ENCODE data around the gene CDR2. TPM values are rescaled to one million over a fixed set of nuclear protein-coding genes. Genes with fewer than 3 reads are reported as not detected.

CDR2 gene
- total and polyA plus RNA-seq, 2 of the 13 experiments (the other 11 are each of a cell fraction or from before 2014, with no cell fraction given), result 59.0 to 78.9 TPM

DNA sequence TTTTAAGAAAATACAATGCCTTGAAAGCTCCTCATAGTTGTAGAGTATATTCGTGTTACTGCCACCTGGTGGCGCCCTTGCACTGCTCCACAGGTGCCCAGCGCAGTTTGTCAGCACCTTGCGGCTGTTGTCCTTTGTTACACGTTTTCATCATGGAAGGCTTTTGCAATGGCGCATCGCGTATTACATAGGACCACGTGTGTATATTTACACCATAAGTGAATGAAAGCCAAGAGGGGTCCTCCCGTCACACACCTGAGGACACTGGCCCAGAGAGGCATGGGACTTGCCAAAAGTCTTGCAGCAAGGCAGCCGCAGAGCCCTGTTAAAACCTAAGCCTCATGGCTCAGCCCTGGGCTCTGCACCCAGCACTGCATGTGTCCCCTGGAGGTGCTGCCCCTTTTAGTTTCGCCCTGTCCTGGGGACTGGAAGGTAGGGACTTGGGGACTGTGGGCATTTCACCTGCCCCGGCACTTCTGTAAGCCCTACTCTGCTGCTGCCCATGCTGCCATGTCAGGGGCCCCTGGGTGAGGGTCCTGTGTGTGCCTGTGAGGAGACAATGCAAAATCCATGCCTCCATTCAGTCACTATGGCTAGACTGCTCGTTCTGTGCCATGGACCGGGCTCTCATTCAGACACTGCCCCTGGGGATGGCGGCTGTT lies 52.9 kb downstream of the CDR2 start (continued):
- TF ChIP-seq TSC22D2 (CRISPR knock-in tag; IDR thresholded peaks at IDR 0.05; ENCODE audit: borderline replicate concordance) (peak; percentile 62; the same call in 1 of the 2 replicates), GABPB1 (CRISPR knock-in tag; IDR thresholded peaks at IDR 0.05) (no peak), KDM4B (CRISPR knock-in tag; IDR thresholded peaks at IDR 0.05) (0 out of 2 replicates have a peak, but pooled peaks have one; percentile 11), GZF1 (CRISPR knock-in tag; IDR thresholded peaks at IDR 0.05) (no peak), RBAK (CRISPR knock-in tag; IDR thresholded peaks at IDR 0.05) (peak; percentile 47; the same call in 1 of the 2 replicates), MIER2 (CRISPR knock-in tag; IDR thresholded peaks at IDR 0.05) (no peak), KMT2B (CRISPR knock-in tag; IDR thresholded peaks at IDR 0.05) (no peak), ZNF629 (CRISPR knock-in tag; conservative IDR thresholded peaks at IDR 0.05) (no peak), RARA (CRISPR knock-in tag; IDR thresholded peaks at IDR 0.05) (0 out of 2 replicates have a peak, but pooled peaks have one; percentile 12), SRSF1 (optimal IDR thresholded peaks at IDR 0.05; ENCODE audit: low read depth, low read length) (peak; percentile 61), SOX13 (IDR thresholded peaks at IDR 0.05) (no peak), SOX13 (CRISPR knock-in tag; conservative IDR thresholded peaks at IDR 0.05 in 1 of 2, IDR thresholded peaks at IDR 0.05 in 1 of 2) (peak in 1 of 2 experiments; percentile 28; a peak in 1 of 4 replicates), ZNF260 (CRISPR knock-in tag; IDR thresholded peaks at IDR 0.05; ENCODE audit: borderline replicate concordance, low read depth) (no peak), ZNF280B (CRISPR knock-in tag; IDR thresholded peaks at IDR 0.05; ENCODE audit: borderline replicate concordance) (peak; percentile 88), ZNF496 (CRISPR knock-in tag; IDR thresholded peaks at IDR 0.05; ENCODE audit: insufficient replicate concordance) (no peak), ZBTB38 (CRISPR knock-in tag; IDR thresholded peaks at IDR 0.05) (0 out of 2 replicates have a peak, but pooled peaks have one; percentile 54), ZMYM3 (CRISPR knock-in tag; IDR thresholded peaks at IDR 0.05) (peak; percentile 42; the same call in 1 of the 2 replicates), ZFP36L2 (CRISPR knock-in tag; IDR thresholded peaks at IDR 0.05) (no peak), RFXAP (CRISPR knock-in tag; IDR thresholded peaks at IDR 0.05; ENCODE audit: borderline replicate concordance) (no peak), GATAD2A (CRISPR knock-in tag; IDR thresholded peaks at IDR 0.05) (peak; percentile 43; the same call in 1 of the 2 replicates), TEAD2 (CRISPR knock-in tag; IDR thresholded peaks at IDR 0.05) (no peak), HOXA5 (CRISPR knock-in tag; IDR thresholded peaks at IDR 0.05) (0 out of 2 replicates have a peak, but pooled peaks have one; percentile 56)
- TF ChIP-seq, protein P1, sequence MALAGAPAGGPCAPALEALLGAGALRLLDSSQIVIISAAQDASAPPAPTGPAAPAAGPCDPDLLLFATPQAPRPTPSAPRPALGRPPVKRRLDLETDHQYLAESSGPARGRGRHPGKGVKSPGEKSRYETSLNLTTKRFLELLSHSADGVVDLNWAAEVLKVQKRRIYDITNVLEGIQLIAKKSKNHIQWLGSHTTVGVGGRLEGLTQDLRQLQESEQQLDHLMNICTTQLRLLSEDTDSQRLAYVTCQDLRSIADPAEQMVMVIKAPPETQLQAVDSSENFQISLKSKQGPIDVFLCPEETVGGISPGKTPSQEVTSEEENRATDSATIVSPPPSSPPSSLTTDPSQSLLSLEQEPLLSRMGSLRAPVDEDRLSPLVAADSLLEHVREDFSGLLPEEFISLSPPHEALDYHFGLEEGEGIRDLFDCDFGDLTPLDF (CRISPR knock-in tag; IDR thresholded peaks at IDR 0.05), result no peak
- TF ChIP-seq, protein P2, sequence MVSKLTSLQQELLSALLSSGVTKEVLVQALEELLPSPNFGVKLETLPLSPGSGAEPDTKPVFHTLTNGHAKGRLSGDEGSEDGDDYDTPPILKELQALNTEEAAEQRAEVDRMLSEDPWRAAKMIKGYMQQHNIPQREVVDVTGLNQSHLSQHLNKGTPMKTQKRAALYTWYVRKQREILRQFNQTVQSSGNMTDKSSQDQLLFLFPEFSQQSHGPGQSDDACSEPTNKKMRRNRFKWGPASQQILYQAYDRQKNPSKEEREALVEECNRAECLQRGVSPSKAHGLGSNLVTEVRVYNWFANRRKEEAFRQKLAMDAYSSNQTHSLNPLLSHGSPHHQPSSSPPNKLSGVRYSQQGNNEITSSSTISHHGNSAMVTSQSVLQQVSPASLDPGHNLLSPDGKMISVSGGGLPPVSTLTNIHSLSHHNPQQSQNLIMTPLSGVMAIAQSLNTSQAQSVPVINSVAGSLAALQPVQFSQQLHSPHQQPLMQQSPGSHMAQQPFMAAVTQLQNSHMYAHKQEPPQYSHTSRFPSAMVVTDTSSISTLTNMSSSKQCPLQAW (CRISPR knock-in tag; IDR thresholded peaks at IDR 0.05), result peak; percentile 36; the same call in 1 of the 2 replicates
- TF ChIP-seq, protein P3, sequence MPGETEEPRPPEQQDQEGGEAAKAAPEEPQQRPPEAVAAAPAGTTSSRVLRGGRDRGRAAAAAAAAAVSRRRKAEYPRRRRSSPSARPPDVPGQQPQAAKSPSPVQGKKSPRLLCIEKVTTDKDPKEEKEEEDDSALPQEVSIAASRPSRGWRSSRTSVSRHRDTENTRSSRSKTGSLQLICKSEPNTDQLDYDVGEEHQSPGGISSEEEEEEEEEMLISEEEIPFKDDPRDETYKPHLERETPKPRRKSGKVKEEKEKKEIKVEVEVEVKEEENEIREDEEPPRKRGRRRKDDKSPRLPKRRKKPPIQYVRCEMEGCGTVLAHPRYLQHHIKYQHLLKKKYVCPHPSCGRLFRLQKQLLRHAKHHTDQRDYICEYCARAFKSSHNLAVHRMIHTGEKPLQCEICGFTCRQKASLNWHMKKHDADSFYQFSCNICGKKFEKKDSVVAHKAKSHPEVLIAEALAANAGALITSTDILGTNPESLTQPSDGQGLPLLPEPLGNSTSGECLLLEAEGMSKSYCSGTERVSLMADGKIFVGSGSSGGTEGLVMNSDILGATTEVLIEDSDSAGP (CRISPR knock-in tag; IDR thresholded peaks at IDR 0.05; ENCODE audit: borderline replicate concordance), result peak; percentile 39

Measured in HepG2 (cell line).